Kidney (tissue), 14 donors: Measurements from ENCODE around the gene NINJ2. TPM values are rescaled to one million over a fixed set of nuclear protein-coding genes. Genes with fewer than 3 reads are reported as not detected.

Source experiments
- DNase-seq, 5 donors: peaks; one replicate each; pipeline ENCODE4 v3.0.0-alpha.2; 2013 to 2020
- FAIRE-seq: peaks from 2 replicates; lab custom pipeline; 2012; peaks lifted over from hg19 to GRCh38; lab: Jason Lieb, UNC
- H3K27ac ChIP-seq, 2 donors: one replicate each; pipeline ENCODE4 v1.7.0; 2013; ENCODE audit warnings: low read depth in 2 of 2, low read length in 2 of 2, inconsistent platforms in 1 of 2
- H3K27me3 ChIP-seq: one replicate; pipeline ENCODE4 v1.7.1; 2013; ENCODE audit warnings: low read length, inconsistent platforms; ENCODE audit not compliant: control insufficient read depth, insufficient read depth
- H3K36me3 ChIP-seq, 3 donors: one replicate each; pipeline versions ENCODE4 v1.7.0 to v1.7.1; 2013; ENCODE audit warnings: low read length in 3 of 3, control low read depth in 1 of 3, inconsistent platforms in 1 of 3; ENCODE audit not compliant: insufficient read depth in 3 of 3, control insufficient read depth in 2 of 3
- H3K4me1 ChIP-seq, 3 donors: one replicate each; pipeline versions ENCODE4 v1.7.0 to v1.7.1; 2013; ENCODE audit warnings: low read length in 3 of 3, inconsistent platforms in 1 of 3, low read depth in 1 of 3; ENCODE audit not compliant: control insufficient read depth in 2 of 3, insufficient read depth in 2 of 3
- H3K4me3 ChIP-seq, 3 donors: one replicate each; pipeline versions ENCODE4 v1.7.0 to v1.8.1; 2013; ENCODE audit warnings: low read length in 3 of 3, control low read depth in 1 of 3, inconsistent platforms in 1 of 3
- H3K9ac ChIP-seq, 3 donors: one replicate each; pipeline versions ENCODE4 v1.7.0 to v1.7.1; 2013; ENCODE audit warnings: low read length in 3 of 3, control low read depth in 1 of 3, inconsistent platforms in 1 of 3
- H3K9me3 ChIP-seq, 3 donors: one replicate each; pipeline versions ENCODE4 v1.7.0 to v1.7.1; 2013; ENCODE audit warnings: low read length in 3 of 3, control low read depth in 1 of 3, inconsistent platforms in 1 of 3; ENCODE audit not compliant: control insufficient read depth in 2 of 3, insufficient read depth in 1 of 3
- intact Hi-C: fragments of 100-400 bp; cut with DNase I; formaldehyde crosslinking; loops from one replicate; pipeline ENCODE4 v1.11.1; 2022
- polyA plus RNA-seq: library from polyadenylated mRNA; stranded (reverse); fragments of 350-450 nt; fragmentation: Illumina TruSeq; extraction: RNeasy Lipid Tissue Mini Kit (QIAGEN cat#74804); gene quantifications from one replicate; pipeline ENCODE4 v1.2.3, GENCODE V29; 2014; ENCODE audit warnings: low read depth, low replicate concordance; ENCODE audit not compliant: insufficient read depth
- total RNA-seq: library from RNA; stranded (reverse); fragmentation: NEBNext Ultra II Directional; extraction: Animal tissue kit (Norgen Biotek cat#: 25700); gene quantifications from one replicate; pipeline ENCODE4 v1.2.1, GENCODE V29; 2021
- TF ChIP-seq, protein P1 (sequence below): IDR thresholded peaks from 3 replicates; pipeline ENCODE4 v1.5.1; 2012; ENCODE audit warnings: mild to moderate bottlenecking, moderate library complexity, borderline replicate concordance; ENCODE audit not compliant: insufficient read depth; ENCODE audit errors: extremely low read depth
- donor health status: control.
- donor health status: control.
- donor health status: control.
- donor health status: control.
- donor health status: control.
- donor health status: DM: yes; HTN: yes; CAD: no.
- donor health status: Normal renal cell carcinoma (clear cell type).

The NINJ2 gene
- total and polyA plus RNA-seq, 2 donors from 2014 or later, result 0.69 to 2.8 TPM

DNA sequence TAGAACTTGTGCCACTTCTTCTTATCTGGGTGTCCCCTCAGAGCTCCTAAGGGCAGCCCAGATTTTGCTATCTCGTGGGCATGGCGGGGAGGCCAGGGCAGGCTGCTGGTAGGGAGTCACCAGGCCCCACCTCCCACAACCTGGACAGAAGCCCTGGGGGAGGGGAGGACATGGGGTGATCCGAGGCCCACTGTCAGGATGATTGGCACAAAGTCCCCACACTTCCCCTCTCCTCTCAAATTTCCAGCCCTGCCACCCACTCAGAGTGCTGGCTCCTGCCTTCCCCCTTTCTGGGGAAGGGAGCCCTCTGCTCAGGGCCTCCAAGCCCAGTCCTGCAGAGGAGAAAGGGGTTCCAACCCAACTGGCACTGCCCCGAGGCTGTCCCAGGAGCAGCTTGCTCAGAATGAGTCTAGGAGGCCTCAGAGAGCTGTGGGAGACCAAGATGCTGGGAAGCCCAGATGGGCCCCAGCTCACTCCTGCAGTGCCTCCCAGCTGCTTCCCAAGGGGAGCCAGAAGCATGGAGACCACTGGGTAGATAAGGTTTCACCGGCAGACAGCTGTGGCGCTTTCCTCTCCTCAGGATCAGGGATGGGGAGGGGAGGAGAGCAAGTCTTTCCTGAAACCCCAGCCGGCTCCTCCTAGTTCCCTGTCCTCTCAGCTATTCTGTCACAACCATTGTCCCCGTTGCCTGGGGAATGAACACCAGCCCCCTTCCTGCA, 120.7 kb downstream of the NINJ2 start:
- H3K36me3 ChIP-seq, result no peaks in the 10 kb centered on the region
- TF ChIP-seq, protein P1, sequence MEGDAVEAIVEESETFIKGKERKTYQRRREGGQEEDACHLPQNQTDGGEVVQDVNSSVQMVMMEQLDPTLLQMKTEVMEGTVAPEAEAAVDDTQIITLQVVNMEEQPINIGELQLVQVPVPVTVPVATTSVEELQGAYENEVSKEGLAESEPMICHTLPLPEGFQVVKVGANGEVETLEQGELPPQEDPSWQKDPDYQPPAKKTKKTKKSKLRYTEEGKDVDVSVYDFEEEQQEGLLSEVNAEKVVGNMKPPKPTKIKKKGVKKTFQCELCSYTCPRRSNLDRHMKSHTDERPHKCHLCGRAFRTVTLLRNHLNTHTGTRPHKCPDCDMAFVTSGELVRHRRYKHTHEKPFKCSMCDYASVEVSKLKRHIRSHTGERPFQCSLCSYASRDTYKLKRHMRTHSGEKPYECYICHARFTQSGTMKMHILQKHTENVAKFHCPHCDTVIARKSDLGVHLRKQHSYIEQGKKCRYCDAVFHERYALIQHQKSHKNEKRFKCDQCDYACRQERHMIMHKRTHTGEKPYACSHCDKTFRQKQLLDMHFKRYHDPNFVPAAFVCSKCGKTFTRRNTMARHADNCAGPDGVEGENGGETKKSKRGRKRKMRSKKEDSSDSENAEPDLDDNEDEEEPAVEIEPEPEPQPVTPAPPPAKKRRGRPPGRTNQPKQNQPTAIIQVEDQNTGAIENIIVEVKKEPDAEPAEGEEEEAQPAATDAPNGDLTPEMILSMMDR, result no peak
- H3K27ac ChIP-seq, result no peak overlapping the region
- no peak for FAIRE-seq
- H3K4me3 ChIP-seq, result no peak overlapping the region
- peaks cover 0 to 5% (median 0%) of the 10 kb centered on the region in 3 donors for H3K4me1 ChIP-seq
- H3K9me3 ChIP-seq, result no peaks in the 10 kb centered on the region
- H3K27me3 ChIP-seq, result no peaks in the 10 kb centered on the region
- no peak overlapping the region for H3K9ac ChIP-seq
- peak; percentile 57 to 93 (median 88) for DNase-seq
- intact Hi-C loops, result no loop called here

DNA sequence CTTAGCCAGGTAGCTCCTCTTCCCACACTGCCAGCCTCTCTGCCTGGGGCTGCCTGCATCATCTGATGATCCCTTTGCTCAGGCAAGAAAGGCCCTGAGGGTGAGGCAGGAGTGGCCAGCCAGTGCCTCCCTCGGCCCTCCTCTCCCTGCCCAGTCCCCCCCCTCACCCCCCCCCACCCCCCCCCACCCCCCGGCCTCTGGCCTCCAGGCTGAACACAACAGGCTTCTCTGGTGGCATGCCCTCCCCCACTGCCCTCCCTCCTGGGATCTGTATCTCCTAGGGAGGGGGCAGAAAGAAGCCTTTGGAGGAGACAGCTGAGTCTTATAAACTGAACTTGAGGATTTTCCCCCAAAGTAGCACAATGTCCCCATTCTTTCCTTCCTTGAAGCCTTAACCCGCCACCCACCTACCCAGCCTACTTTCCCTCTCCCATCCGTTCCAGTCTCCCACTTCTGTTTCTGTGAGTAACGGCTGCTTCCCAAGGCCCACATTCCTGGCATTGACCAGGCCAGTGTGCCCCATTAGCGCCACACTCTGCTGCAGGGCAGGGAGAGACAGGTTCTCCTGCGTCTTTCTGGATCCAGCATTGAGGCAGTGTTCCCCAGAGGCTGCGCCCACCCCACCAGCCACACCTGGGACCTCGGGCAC, 121.4 kb downstream of the NINJ2 start:
- FAIRE-seq (no peak), DNase-seq (peak; percentile 59 to 72 (median 64))
- Histone ChIP-seq H3K4me1 (peaks cover 0 to 5% (median 0%) of the 10 kb centered on the region in 3 donors), H3K9me3 (no peaks in the 10 kb centered on the region), H3K27ac (no peak overlapping the region), H3K9ac (no peak overlapping the region), H3K27me3 (no peaks in the 10 kb centered on the region), H3K36me3 (no peaks in the 10 kb centered on the region), H3K4me3 (no peak overlapping the region)
- TF ChIP-seq, protein P1, result peak; percentile 1
- intact Hi-C loops, result no loop called here

DNA sequence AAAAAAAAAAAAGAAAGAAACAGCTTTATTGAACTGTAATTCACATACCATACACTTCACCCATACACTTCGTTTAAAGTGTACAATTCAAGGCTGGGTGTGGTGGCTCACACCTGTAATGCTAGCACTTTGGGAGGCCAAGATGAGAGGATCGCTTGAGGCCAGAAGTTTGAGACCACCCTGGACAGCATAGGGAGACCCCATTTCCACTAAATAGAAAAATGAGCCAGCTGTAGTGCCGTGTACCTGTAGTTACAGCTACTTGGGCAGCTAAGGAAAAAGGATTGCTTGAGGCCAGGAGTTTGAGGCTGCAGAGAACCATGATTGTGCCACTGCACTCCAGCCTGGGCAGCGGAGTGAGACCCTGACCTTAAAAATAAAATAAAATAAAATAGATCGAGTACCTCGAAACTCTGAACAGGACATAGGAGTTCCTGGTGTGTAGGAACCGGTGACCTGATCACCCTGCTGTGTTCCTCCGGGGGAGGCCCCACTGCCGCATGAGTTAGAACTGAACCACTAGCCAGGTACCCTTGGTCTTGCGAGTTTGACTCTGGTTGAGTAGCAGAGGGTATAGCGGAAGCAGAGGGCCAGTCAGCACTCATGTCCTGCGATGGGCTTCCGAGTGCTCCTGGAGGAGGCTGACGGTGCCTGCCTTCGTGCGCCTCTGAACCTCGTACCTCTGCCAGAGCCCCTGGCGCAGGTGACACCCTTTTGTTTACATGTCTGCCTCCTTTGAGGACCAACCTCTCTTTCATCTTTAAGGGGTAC, 123.5 kb downstream of the NINJ2 start:
- no peak for FAIRE-seq
- intact Hi-C loops, result no loop called here
- H3K27ac ChIP-seq, result no peak overlapping the region
- H3K4me3 ChIP-seq, result no peak overlapping the region
- TF ChIP-seq, protein P1, result no peak
- no peaks in the 10 kb centered on the region for H3K36me3 ChIP-seq
- H3K27me3 ChIP-seq, result no peaks in the 10 kb centered on the region
- DNase-seq, result peak in 1 of 5 donors; percentile 49
- no peak overlapping the region for H3K9ac ChIP-seq
- peaks cover 0 to 5% (median 0%) of the 10 kb centered on the region in 3 donors for H3K4me1 ChIP-seq
- no peaks in the 10 kb centered on the region for H3K9me3 ChIP-seq
